NT2/D1 (cell line): Measurements from ENCODE around the gene DCPS.

Experiments used
- SUZ12 ChIP-seq: IDR thresholded peaks from 2 replicates; pipeline ENCODE4 v1.6.1; 2011; ENCODE audit not compliant: insufficient read length, insufficient read depth; ENCODE audit errors: extremely low read depth
- YY1 ChIP-seq: IDR thresholded peaks from 2 replicates; pipeline ENCODE4 v1.6.1; 2011; ENCODE audit not compliant: insufficient read length, insufficient read depth
- ZNF274 ChIP-seq: IDR thresholded peaks from 2 replicates; pipeline ENCODE4 v1.6.1; 2011; ENCODE audit warnings: mild to moderate bottlenecking, low read depth, low read length

DNA sequence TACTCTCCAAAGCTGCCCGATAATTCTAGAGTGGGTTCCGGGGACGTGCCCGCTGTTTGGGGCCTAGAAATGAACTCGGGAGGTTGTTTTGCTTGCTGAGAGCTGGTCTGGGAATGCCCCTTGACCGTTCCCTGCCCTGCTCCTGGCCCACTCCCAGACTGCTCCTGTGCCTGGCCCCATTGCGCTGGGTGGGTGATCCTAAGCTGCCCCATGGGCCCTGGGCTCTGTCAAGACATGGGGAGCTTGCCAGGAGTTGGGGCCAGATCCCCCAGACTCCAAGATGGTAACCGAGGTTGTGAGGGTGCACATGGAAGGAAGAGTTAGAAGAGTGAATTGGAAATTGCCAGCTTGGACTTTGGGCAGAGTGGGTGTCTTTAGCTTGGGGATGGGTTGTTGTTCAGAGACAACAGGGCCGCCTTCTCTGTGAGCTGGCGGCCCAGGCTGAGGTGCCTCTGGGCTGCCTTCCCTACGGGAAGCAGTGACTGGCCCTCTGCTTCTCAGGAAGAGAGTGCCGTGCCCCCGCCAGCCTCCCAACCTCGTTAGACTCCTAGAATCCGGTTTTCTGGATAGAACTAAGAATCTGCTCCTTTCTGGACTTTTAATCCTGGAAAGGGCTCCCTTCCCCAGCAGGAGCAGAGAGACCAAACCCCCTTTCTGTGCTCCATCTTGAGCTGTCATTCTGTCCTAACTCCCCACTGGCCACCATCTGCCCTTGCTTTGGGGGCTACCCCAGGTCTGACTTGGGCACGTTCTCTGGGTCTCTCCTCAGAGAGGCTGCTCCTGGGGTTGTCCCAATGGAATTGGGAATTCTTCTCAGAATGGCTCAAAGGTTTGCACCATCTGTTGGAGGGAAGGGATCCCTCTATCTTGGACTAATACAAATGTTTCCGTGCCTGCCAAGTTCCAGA lies 53.4 kb downstream of the DCPS start:
- TF ChIP-seq YY1 = no peak
- no peak for TF ChIP-seq SUZ12
- TF ChIP-seq ZNF274 = no peak
